Neural cell (in vitro differentiated cells): ENCODE results near the gene GABPB2. TPM values are rescaled to one million over a fixed set of nuclear protein-coding genes. Genes with fewer than 3 reads are reported as not detected.
A peak's percentile ranks its signal among the peaks of the same experiment; 100 is the strongest.

Experiments
- H2AFZ ChIP-seq: fragments of 200-600, 300-800 bp; sonication (generic), shearing (Covaris generic); 2 replicates; pipeline ENCODE4 v1.6.0; 2014; ENCODE audit warnings: low read depth, mild to moderate bottlenecking, antibody characterized with exemption, low read length, moderate library complexity
- H3F3A ChIP-seq: fragments of 200-600 bp; shearing (Covaris generic); 2 replicates; pipeline ENCODE4 v1.6.1; 2016; ENCODE audit warnings: mild to moderate bottlenecking, moderate library complexity, mixed read lengths, antibody characterized with exemption, low read length; ENCODE audit not compliant: insufficient read depth, poor library complexity, severe bottlenecking
- H3K27ac ChIP-seq: fragments of 200-600, 300-800 bp; sonication (generic), shearing (Covaris generic); 2 replicates; pipeline ENCODE4 v1.5.1; 2014; ENCODE audit warnings: mild to moderate bottlenecking, low read length, moderate library complexity
- H3K27me3 ChIP-seq: fragments of 300-800, 200-600 bp; sonication (generic), shearing (Covaris generic); 2 replicates; pipeline ENCODE4 v1.6.0; 2014; ENCODE audit warnings: mild to moderate bottlenecking, low read depth, low read length, moderate library complexity; ENCODE audit not compliant: insufficient read depth
- H3K36me3 ChIP-seq: fragments of 300-800, 200-600 bp; sonication (generic), shearing (Covaris generic); 2 replicates; pipeline ENCODE4 v1.5.1; 2014; ENCODE audit warnings: mild to moderate bottlenecking, antibody characterized with exemption, low read length, moderate library complexity; ENCODE audit not compliant: insufficient read depth
- H3K4me2 ChIP-seq: fragments of 300-800, 200-600 bp; sonication (generic), shearing (Covaris generic); 2 replicates; pipeline ENCODE4 v1.6.0; 2014; ENCODE audit warnings: mild to moderate bottlenecking, low read length
- H3K4me3 ChIP-seq: fragments of 300-800, 200-600 bp; sonication (generic), shearing (Covaris generic); 2 replicates; pipeline ENCODE4 v1.5.1; 2014; ENCODE audit warnings: mild to moderate bottlenecking, low read length, moderate library complexity
- H3K79me2 ChIP-seq: fragments of 200-600 bp; shearing (Covaris generic); replicated peaks from 2 replicates; pipeline ENCODE4 v1.6.0; 2014; ENCODE audit warnings: mild to moderate bottlenecking, low read length, moderate library complexity; ENCODE audit not compliant: insufficient read depth
- H3K9ac ChIP-seq: fragments of 300-800, 200-600 bp; sonication (generic), shearing (Covaris generic); 2 replicates; pipeline ENCODE4 v1.6.1; 2016; ENCODE audit warnings: mild to moderate bottlenecking, low read length, mixed read lengths
- H3K9me2 ChIP-seq: fragments of 200-600 bp; shearing (Covaris generic); 2 replicates; pipeline ENCODE4 v1.6.1; 2016; ENCODE audit warnings: mild to moderate bottlenecking, low read length, mixed read lengths; ENCODE audit not compliant: insufficient read depth
- H3K9me3 ChIP-seq: fragments of 200-600, 300-800 bp; sonication (generic), shearing (Covaris generic); 2 replicates; pipeline ENCODE4 v1.6.1; 2016; ENCODE audit warnings: mild to moderate bottlenecking, mixed run types, low read length, moderate library complexity, mixed read lengths
- H4K20me1 ChIP-seq: fragments of 200-600 bp; shearing (Covaris generic); 2 replicates; pipeline ENCODE4 v1.6.1; 2016; ENCODE audit warnings: mild to moderate bottlenecking, mixed run types; ENCODE audit not compliant: insufficient read depth
- CTCF ChIP-seq: fragments of 450-650 bp; IDR thresholded peaks from 2 replicates; pipeline ENCODE4 v1.5.1; 2014; ENCODE audit warnings: antibody characterized with exemption, mild to moderate bottlenecking, moderate library complexity; ENCODE audit not compliant: poor library complexity, severe bottlenecking
- EP300 ChIP-seq: fragments of 450-650 bp; conservative IDR thresholded peaks from 2 replicates; pipeline ENCODE4 v1.6.1; 2014; ENCODE audit warnings: antibody characterized with exemption, mild to moderate bottlenecking, moderate library complexity; ENCODE audit not compliant: poor library complexity, severe bottlenecking
- EZH2 ChIP-seq: fragments of 200-600, 300-800 bp; shearing (Covaris generic), sonication (generic); IDR thresholded peaks from 2 replicates; pipeline ENCODE4 v1.6.1; 2014; ENCODE audit warnings: antibody characterized with exemption, low read length, borderline replicate concordance, mild to moderate bottlenecking; ENCODE audit not compliant: insufficient read depth, poor library complexity, severe bottlenecking
- MXI1 ChIP-seq: fragments of 450-650 bp; conservative IDR thresholded peaks from 2 replicates; pipeline ENCODE4 v1.6.1; 2014; ENCODE audit warnings: antibody characterized with exemption, mild to moderate bottlenecking; ENCODE audit not compliant: poor library complexity, severe bottlenecking
- POLR2AphosphoS5 ChIP-seq: IDR thresholded peaks from 2 replicates; pipeline ENCODE4 v1.6.1; 2012
- RAD21 ChIP-seq: fragments of 450-650 bp; conservative IDR thresholded peaks from 2 replicates; pipeline ENCODE4 v1.6.1; 2014; ENCODE audit warnings: antibody characterized with exemption, mild to moderate bottlenecking, moderate library complexity
- REST ChIP-seq: IDR thresholded peaks from 2 replicates; pipeline ENCODE4 v1.6.1; 2012; ENCODE audit warnings: borderline replicate concordance
- SMC3 ChIP-seq: fragments of 450-650 bp; conservative IDR thresholded peaks from 2 replicates; pipeline ENCODE4 v1.6.1; 2014; ENCODE audit warnings: antibody characterized with exemption, mild to moderate bottlenecking, moderate library complexity; ENCODE audit not compliant: poor library complexity
- TAF1 ChIP-seq: IDR thresholded peaks from 2 replicates; pipeline ENCODE4 v1.6.1; 2012; ENCODE audit warnings: low read depth
- polyA plus RNA-seq: library from polyadenylated mRNA; depleted of rRNA; stranded (reverse); fragments of >200 nt; gene quantifications from 2 replicates; pipeline ENCODE4 v1.2.3, GENCODE V29; 2014

The GABPB2 gene
- polyA plus RNA-seq, 1 donor from 2014 or later = 4.1 TPM

DNA sequence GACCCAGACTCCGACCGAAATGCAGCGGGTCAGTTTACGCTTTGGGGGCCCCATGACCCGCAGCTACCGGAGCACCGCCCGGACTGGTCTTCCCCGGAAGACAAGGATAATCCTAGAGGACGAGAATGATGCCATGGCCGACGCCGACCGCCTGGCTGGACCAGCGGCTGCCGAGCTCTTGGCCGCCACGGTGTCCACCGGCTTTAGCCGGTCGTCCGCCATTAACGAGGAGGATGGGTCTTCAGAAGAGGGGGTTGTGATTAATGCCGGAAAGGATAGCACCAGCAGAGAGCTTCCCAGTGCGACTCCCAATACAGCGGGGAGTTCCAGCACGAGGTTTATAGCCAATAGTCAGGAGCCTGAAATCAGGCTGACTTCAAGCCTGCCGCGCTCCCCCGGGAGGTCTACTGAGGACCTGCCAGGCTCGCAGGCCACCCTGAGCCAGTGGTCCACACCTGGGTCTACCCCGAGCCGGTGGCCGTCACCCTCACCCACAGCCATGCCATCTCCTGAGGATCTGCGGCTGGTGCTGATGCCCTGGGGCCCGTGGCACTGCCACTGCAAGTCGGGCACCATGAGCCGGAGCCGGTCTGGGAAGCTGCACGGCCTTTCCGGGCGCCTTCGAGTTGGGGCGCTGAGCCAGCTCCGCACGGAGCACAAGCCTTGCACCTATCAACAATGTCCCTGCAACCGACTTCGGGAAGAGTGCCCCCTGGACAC, 22.5 kb upstream of the GABPB2 start:
- Histone ChIP-seq H3K27me3 (no peaks in the 10 kb centered on the region), H3K27ac (peak overlapping the region; percentile 71), H3K79me2 (no peaks in the 10 kb centered on the region), H3K4me3 (peak overlapping the region; percentile 90), H3K36me3 (no peaks in the 10 kb centered on the region), H3F3A (no peaks in the 10 kb centered on the region), H3K4me2 (peak overlapping the region; percentile 76), H2AFZ (peak overlapping the region; percentile 81), H4K20me1 (no peaks in the 10 kb centered on the region), H3K9me3 (no peaks in the 10 kb centered on the region), H3K9me2 (no peaks in the 10 kb centered on the region), H3K9ac (peak overlapping the region; percentile 87)
- TF ChIP-seq SMC3 (peak; percentile 12), POLR2AphosphoS5 (no peak), MXI1 (peak; percentile 62), REST (no peak), EZH2 (no peak), TAF1 (peak; percentile 52), RAD21 (peak; percentile 8), EP300 (no peak), CTCF (peak; percentile 66)

DNA sequence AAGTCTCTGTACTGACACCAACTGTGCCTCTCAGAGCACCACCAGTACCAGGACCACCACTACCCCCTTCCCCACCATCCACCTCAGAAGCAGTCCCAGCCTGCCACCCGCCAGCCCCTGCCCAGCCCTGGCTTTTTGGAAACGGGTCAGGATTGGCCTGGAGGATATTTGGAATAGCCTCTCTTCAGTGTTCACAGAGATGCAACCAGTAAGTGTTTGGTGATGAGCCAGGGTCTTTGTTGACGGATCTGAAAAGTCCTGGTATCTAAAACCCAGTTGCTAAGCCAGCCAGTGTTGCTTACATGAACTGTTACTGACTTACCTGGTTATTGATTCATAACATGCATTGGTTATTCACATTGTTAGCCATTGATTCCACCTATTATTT, 21.9 kb upstream of the GABPB2 start:
- TF ChIP-seq CTCF = peak; percentile 23
- no peak for TF ChIP-seq MXI1
- no peak for TF ChIP-seq EP300
- Histone ChIP-seq H3F3A (no peaks in the 10 kb centered on the region), H3K27me3 (no peaks in the 10 kb centered on the region), H3K4me3 (peak overlapping the region; percentile 90), H3K4me2 (peak overlapping the region; percentile 76), H4K20me1 (no peaks in the 10 kb centered on the region), H3K79me2 (no peaks in the 10 kb centered on the region), H3K9ac (peak overlapping the region; percentile 87), H3K36me3 (no peaks in the 10 kb centered on the region), H2AFZ (no peak overlapping the region), H3K9me2 (no peaks in the 10 kb centered on the region), H3K27ac (peak overlapping the region; percentile 71), H3K9me3 (no peaks in the 10 kb centered on the region)
